Transverse colon (tissue), 4 donors: ENCODE measurements around the gene FXN. TPM values are rescaled to one million over a fixed set of nuclear protein-coding genes. Genes with fewer than 3 reads are reported as not detected.

ENCODE experiments used
- DNase-seq: peaks from one replicate; pipeline ENCODE4 v3.0.0-alpha.2; 2019
- H3K27ac ChIP-seq, 4 donors: fragments of 200-600 bp; sonication (generic); 2 replicates each; pipeline ENCODE4 v1.5.1; 2016 to 2018; ENCODE audit warnings: inconsistent platforms in 4 of 4
- H3K27me3 ChIP-seq: fragments of 200-600 bp; sonication (generic); 2 replicates; pipeline ENCODE4 v1.5.1; 2017; ENCODE audit warnings: inconsistent platforms
- H3K36me3 ChIP-seq, 4 donors: fragments of 200-600 bp; sonication (generic); 2 replicates each; pipeline ENCODE4 v1.5.1; 2017 to 2019; ENCODE audit warnings: inconsistent platforms in 4 of 4
- H3K4me1 ChIP-seq, 4 donors: fragments of 200-600 bp; sonication (generic); 2 replicates each; pipeline ENCODE4 v1.5.1; 2017 to 2020; ENCODE audit warnings: inconsistent platforms in 4 of 4
- H3K4me3 ChIP-seq, 4 donors: fragments of 200-600 bp; sonication (generic); 1 replicate in 1 of 4; 2 replicates in 3 of 4; pipeline versions ENCODE4 v1.5.1 to v1.6.1; 2017 to 2019; ENCODE audit warnings: inconsistent platforms in 4 of 4
- H3K9me3 ChIP-seq, 2 donors: fragments of 200-600 bp; sonication (generic); 2 replicates each; pipeline ENCODE4 v1.5.1; 2017 to 2019; ENCODE audit warnings: inconsistent platforms in 2 of 2
- EP300 ChIP-seq: sonication (generic); formaldehyde crosslinking; IDR thresholded peaks from one replicate; pipeline ENCODE4 v1.6.1; 2017; ENCODE audit warnings: antibody characterized with exemption, low read depth
- POLR2A ChIP-seq: fragments of 450-650 bp; IDR thresholded peaks from one replicate; pipeline ENCODE4 v1.6.1; 2016; ENCODE audit warnings: antibody characterized with exemption, mild to moderate bottlenecking, moderate library complexity
- POLR2AphosphoS5 ChIP-seq, 3 donors: sonication (generic); formaldehyde crosslinking; IDR thresholded peaks; one replicate each; pipeline ENCODE4 v1.6.1; 2016; ENCODE audit warnings: antibody characterized with exemption in 3 of 3
- WGBS, 2 donors: methylation state at CpG; one replicate each; pipeline ENCODE4 v1.1.5; 2018; ENCODE audit warnings: low coverage in 1 of 2; 5-methylcytosine and 5-hydroxymethylcytosine counted together
- in situ Hi-C, 4 donors: fragments of 200-750 bp; cut with MboI; loops; one replicate each; pipeline versions ENCODE4 v1.15.0 to v1.15.1; 2017; ENCODE audit warnings: low sequenced_read_pairs in 3 of 4, low pct_ligation_motif_present in 1 of 4, low pct_unique_long_range_greater_than_20kb in 1 of 4
- intact Hi-C: fragments of 100-400 bp; cut with DNase I; formaldehyde crosslinking; loops from one replicate; pipeline ENCODE4 v1.15.1; 2023; ENCODE audit warnings: low total_unique reads
- total RNA-seq, 4 donors: library from RNA; depleted of rRNA; stranded (reverse); fragments of >200 nt; gene quantifications; one replicate each; pipeline ENCODE4 v1.1.0, GENCODE V29; 2016
- TF ChIP-seq, protein P1 (sequence below), 5 experiments: fragments of 200-600 bp in 3 of 5; fragments of 450-650 bp in 2 of 5; sonication (generic) in 3 of 5; IDR thresholded peaks; 1 replicate in 2 of 5; 2 replicates in 3 of 5; pipeline ENCODE4 v1.5.1; 2016 to 2017; ENCODE audit warnings: antibody characterized with exemption in 5 of 5, inconsistent platforms in 3 of 5, mild to moderate bottlenecking in 2 of 5, moderate library complexity in 1 of 5

Gene FXN
- total RNA-seq, 4 donors from 2014 or later: 2.0 to 5.5 (median 3.5) TPM

DNA sequence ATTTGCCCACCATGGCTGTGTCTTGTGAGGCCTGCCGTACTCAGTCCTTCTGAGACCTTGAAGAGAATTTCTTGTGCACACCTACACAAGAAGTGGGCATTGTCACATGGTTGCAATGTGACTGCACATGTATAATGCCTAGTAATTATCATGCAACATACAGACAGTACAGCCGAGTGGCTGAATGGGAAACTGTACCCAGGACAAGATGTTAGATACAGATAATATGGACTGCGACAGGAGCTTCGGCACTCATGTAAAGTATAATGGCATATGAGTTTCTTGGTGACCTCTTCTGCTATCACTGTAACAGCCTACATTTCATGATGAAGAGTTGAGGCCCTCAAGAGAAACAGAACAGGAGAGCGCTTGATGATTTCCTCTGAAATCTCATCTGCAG, 16.8 kb upstream of the FXN start:
- in situ Hi-C loops (loop anchor here in 1 of 4 donors (25.0 kb wide), 1 partner anchor 431 kb away; no protein-coding TSS in a partner anchor), intact Hi-C loops (no loop called here)
- H3K9me3 ChIP-seq: no peaks in the 10 kb centered on the region
- H3K4me3 ChIP-seq: no peak overlapping the region
- H3K27ac ChIP-seq: no peak overlapping the region
- H3K4me1 ChIP-seq: peaks cover 0 to 6% (median 0%) of the 10 kb centered on the region in 4 donors
- no peak for DNase-seq
- no peaks in the 10 kb centered on the region for H3K36me3 ChIP-seq
- H3K27me3 ChIP-seq: no peaks in the 10 kb centered on the region
- WGBS, 2 donors: 75% methylated on average over 5 of the region's 5 CpGs; no CpG with 5 or more reads in 1 of the 2 donors
- TF ChIP-seq EP300 (no peak), POLR2A (no peak), POLR2AphosphoS5 (IDR thresholded peaks at IDR 0.05) (no peak)
- TF ChIP-seq, protein P1, sequence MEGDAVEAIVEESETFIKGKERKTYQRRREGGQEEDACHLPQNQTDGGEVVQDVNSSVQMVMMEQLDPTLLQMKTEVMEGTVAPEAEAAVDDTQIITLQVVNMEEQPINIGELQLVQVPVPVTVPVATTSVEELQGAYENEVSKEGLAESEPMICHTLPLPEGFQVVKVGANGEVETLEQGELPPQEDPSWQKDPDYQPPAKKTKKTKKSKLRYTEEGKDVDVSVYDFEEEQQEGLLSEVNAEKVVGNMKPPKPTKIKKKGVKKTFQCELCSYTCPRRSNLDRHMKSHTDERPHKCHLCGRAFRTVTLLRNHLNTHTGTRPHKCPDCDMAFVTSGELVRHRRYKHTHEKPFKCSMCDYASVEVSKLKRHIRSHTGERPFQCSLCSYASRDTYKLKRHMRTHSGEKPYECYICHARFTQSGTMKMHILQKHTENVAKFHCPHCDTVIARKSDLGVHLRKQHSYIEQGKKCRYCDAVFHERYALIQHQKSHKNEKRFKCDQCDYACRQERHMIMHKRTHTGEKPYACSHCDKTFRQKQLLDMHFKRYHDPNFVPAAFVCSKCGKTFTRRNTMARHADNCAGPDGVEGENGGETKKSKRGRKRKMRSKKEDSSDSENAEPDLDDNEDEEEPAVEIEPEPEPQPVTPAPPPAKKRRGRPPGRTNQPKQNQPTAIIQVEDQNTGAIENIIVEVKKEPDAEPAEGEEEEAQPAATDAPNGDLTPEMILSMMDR (IDR thresholded peaks at IDR 0.05): no peak

DNA sequence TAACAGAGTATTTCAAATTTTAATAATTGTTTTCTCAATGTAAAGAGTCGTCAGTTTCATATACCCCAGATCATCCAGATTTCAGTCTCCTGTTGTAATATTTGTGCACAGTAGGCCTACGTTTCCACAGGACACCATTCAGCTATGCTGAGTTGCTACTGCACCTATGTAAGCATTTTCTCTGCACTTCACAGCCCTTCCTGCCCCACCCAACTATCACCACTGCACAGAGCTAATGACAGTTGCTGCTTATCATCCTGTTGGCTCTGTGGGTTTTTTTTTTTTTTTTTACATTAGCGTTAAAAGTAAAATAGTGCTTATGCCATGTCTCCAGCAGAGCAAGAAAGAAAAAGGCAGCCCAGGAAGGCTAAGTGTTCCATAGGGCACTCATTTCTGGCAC, 15.7 kb upstream of the FXN start:
- peaks cover 0 to 6% (median 0%) of the 10 kb centered on the region in 4 donors for H3K4me1 ChIP-seq
- no peaks in the 10 kb centered on the region for H3K27me3 ChIP-seq
- intact Hi-C loops: no loop called here
- no peak for DNase-seq
- 43 to 50% methylated on average over 2 to 3 of the region's 3 CpGs for WGBS, 2 donors
- H3K36me3 ChIP-seq: no peaks in the 10 kb centered on the region
- TF ChIP-seq, protein P1 (IDR thresholded peaks at IDR 0.05): no peak
- no peak for TF ChIP-seq POLR2A
- TF ChIP-seq POLR2AphosphoS5 (IDR thresholded peaks at IDR 0.05): no peak
- TF ChIP-seq EP300: no peak
- no peak overlapping the region for H3K27ac ChIP-seq
- no peak overlapping the region for H3K4me3 ChIP-seq
- in situ Hi-C loops: loop anchor here in 2 of 4 donors (10.0 to 25.0 kb wide), 2 partner anchors 425 to 433 kb away; no protein-coding TSS in a partner anchor
- no peaks in the 10 kb centered on the region for H3K9me3 ChIP-seq

- Histone ChIP-seq H3K9me3 (no peaks in the 10 kb centered on the region), H3K36me3 (no peaks in the 10 kb centered on the region), H3K27ac (no peak overlapping the region), H3K27me3 (no peaks in the 10 kb centered on the region), H3K4me1 (peaks cover 0 to 6% (median 0%) of the 10 kb centered on the region in 4 donors), H3K4me3 (no peak overlapping the region)
- in situ Hi-C loops: loop anchor here in 2 of 4 donors (10.0 to 25.0 kb wide), 2 partner anchors 426 to 433 kb away; no protein-coding TSS in a partner anchor
- intact Hi-C loops: no loop called here
- TF ChIP-seq POLR2A (no peak), EP300 (no peak), POLR2AphosphoS5 (IDR thresholded peaks at IDR 0.05) (no peak)
- TF ChIP-seq, protein P1 (IDR thresholded peaks at IDR 0.05): no peak
- no peak for DNase-seq
- WGBS, 2 donors: 91 to 94% methylated on average over 7 to 8 of the region's 8 CpGs
Measured at GRCh38 chr9:69020301-69021145, 15.0 kb upstream of the FXN start.

- TF ChIP-seq POLR2AphosphoS5 (IDR thresholded peaks at IDR 0.05): no peak
- Histone ChIP-seq H3K9me3 (no peaks in the 10 kb centered on the region), H3K27ac (no peak overlapping the region), H3K4me1 (no peaks in the 10 kb centered on the region), H3K36me3 (no peaks in the 10 kb centered on the region), H3K27me3 (no peaks in the 10 kb centered on the region), H3K4me3 (no peak overlapping the region)
- in situ Hi-C loops: loop anchor here in 2 of 4 donors (10.0 to 25.0 kb wide), 2 partner anchors 429 to 436 kb away; no protein-coding TSS in a partner anchor
- 67 to 69% methylated on average over 4 to 7 of the region's 7 CpGs for WGBS, 2 donors
- DNase-seq: no peak
- intact Hi-C loops: no loop called here
Measured at GRCh38 chr9:69023650-69024049, 11.9 kb upstream of the FXN start.
